Subcutaneous abdominal adipose tissue (tissue), 5 donors: ENCODE data around the gene RAPGEF2.
A peak's percentile ranks its signal among the peaks of the same experiment; 100 is the strongest.

Source experiments
- H3K27ac ChIP-seq: one replicate; pipeline ENCODE4 v1.7.0; 2013; ENCODE audit warnings: low read depth, mild to moderate bottlenecking, inconsistent platforms, low read length, moderate library complexity
- H3K27me3 ChIP-seq, 5 donors: one replicate each; pipeline ENCODE4 v1.7.0; 2013; ENCODE audit warnings: low read length in 5 of 5, inconsistent platforms in 1 of 5; ENCODE audit not compliant: control insufficient read depth in 5 of 5, insufficient read depth in 4 of 5
- H3K36me3 ChIP-seq, 5 donors: one replicate each; pipeline ENCODE4 v1.7.0; 2013; ENCODE audit warnings: low read length in 5 of 5; ENCODE audit not compliant: control insufficient read depth in 5 of 5, insufficient read depth in 5 of 5
- H3K4me1 ChIP-seq, 5 donors: one replicate each; pipeline ENCODE4 v1.7.0; 2013; ENCODE audit warnings: low read length in 5 of 5, mild to moderate bottlenecking in 3 of 5, moderate library complexity in 1 of 5; ENCODE audit not compliant: control insufficient read depth in 5 of 5, insufficient read depth in 5 of 5
- H3K4me3 ChIP-seq, 5 donors: one replicate each; pipeline ENCODE4 v1.7.0; 2013; ENCODE audit warnings: low read length in 5 of 5, low read depth in 1 of 5
- H3K9ac ChIP-seq, 5 donors: one replicate each; pipeline ENCODE4 v1.7.0; 2013; ENCODE audit warnings: low read length in 5 of 5, mild to moderate bottlenecking in 4 of 5, moderate library complexity in 3 of 5
- H3K9me3 ChIP-seq, 5 donors: one replicate each; pipeline ENCODE4 v1.7.0; 2013; ENCODE audit warnings: low read length in 5 of 5; ENCODE audit not compliant: control insufficient read depth in 5 of 5
- donor health status: healthy.
- donor health status: healthy.
- donor health status: healthy.
- donor health status: healthy.
- donor health status: healthy.

The RAPGEF2 gene

GRCh38 chr4:159287767-159288166, 184.9 kb downstream of the RAPGEF2 start:
- Histone ChIP-seq H3K4me3 (no peak overlapping the region), H3K9ac (no peak overlapping the region), H3K36me3 (peaks cover 0 to 2% (median 0%) of the 10 kb centered on the region in 5 donors), H3K27me3 (no peaks in the 10 kb centered on the region), H3K9me3 (no peaks in the 10 kb centered on the region), H3K27ac (no peak overlapping the region), H3K4me1 (peaks cover 0 to 13% (median 6%) of the 10 kb centered on the region in 5 donors)

- Histone ChIP-seq H3K9ac (no peak overlapping the region), H3K9me3 (no peaks in the 10 kb centered on the region), H3K27me3 (no peaks in the 10 kb centered on the region), H3K27ac (no peak overlapping the region), H3K36me3 (peaks cover 0 to 2% (median 0%) of the 10 kb centered on the region in 5 donors), H3K4me3 (no peak overlapping the region), H3K4me1 (peaks cover 0 to 11% (median 0%) of the 10 kb centered on the region in 5 donors)
Observed at GRCh38 chr4:159289682-159290081, 186.8 kb downstream of the RAPGEF2 start.

- Histone ChIP-seq H3K4me1 (peaks cover 0 to 15% (median 3%) of the 10 kb centered on the region in 5 donors), H3K9me3 (no peaks in the 10 kb centered on the region), H3K36me3 (peaks cover 0 to 2% (median 0%) of the 10 kb centered on the region in 5 donors), H3K27me3 (no peaks in the 10 kb centered on the region), H3K4me3 (no peak overlapping the region), H3K9ac (no peak overlapping the region), H3K27ac (no peak overlapping the region)
Observed at GRCh38 chr4:159290321-159291030, 187.6 kb downstream of the RAPGEF2 start.

- H3K9ac ChIP-seq = no peak overlapping the region
- H3K27ac ChIP-seq = no peak overlapping the region
- H3K9me3 ChIP-seq = no peaks in the 10 kb centered on the region
- H3K4me1 ChIP-seq = peaks cover 0 to 15% (median 3%) of the 10 kb centered on the region in 5 donors
- peaks cover 0 to under 1% (median 0%) of the 10 kb centered on the region in 5 donors for H3K36me3 ChIP-seq
- no peak overlapping the region for H3K4me3 ChIP-seq
- no peaks in the 10 kb centered on the region for H3K27me3 ChIP-seq
Observed at GRCh38 chr4:159291176-159291575, 188.3 kb downstream of the RAPGEF2 start.

DNA sequence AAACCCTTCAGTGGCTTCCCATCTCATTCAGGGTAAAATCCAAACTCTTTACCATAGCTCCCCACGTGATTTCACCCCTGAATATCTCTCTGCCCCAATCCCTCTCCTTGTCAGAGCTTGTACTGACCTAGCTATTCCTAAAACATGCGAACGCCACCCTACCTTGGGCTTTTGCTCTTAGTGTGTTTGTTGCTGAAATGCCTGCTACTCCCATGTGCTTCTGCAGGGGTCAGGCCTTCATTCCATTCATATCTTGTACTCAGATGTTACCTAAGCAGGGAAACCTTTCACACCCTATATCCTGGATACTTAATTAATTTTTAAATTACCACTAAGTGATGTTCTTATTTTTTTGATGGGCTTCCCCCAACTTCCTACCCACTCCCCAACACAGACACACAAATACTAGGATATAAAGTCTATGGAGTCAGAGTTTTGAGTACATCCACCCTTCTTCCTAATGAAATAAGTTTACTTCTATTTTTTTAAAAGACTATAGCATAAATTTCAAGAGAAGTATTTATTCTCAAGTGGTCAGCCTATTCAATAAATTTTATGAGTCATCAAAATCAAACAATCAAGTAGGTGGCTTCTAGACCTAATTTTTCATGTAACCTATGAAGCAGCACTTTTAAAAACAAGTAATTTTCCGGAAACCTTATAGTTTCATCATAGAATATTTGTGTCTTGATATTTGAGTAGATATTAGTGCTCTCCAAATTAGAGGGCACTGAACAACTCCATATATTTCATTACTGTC, 189.4 kb downstream of the RAPGEF2 start:
- H3K4me1 ChIP-seq = peaks cover 0 to 15% (median 3%) of the 10 kb centered on the region in 5 donors
- no peak overlapping the region for H3K4me3 ChIP-seq
- no peaks in the 10 kb centered on the region for H3K9me3 ChIP-seq
- no peak overlapping the region for H3K9ac ChIP-seq
- H3K36me3 ChIP-seq = no peaks in the 10 kb centered on the region
- H3K27me3 ChIP-seq = no peaks in the 10 kb centered on the region
- no peak overlapping the region for H3K27ac ChIP-seq

DNA sequence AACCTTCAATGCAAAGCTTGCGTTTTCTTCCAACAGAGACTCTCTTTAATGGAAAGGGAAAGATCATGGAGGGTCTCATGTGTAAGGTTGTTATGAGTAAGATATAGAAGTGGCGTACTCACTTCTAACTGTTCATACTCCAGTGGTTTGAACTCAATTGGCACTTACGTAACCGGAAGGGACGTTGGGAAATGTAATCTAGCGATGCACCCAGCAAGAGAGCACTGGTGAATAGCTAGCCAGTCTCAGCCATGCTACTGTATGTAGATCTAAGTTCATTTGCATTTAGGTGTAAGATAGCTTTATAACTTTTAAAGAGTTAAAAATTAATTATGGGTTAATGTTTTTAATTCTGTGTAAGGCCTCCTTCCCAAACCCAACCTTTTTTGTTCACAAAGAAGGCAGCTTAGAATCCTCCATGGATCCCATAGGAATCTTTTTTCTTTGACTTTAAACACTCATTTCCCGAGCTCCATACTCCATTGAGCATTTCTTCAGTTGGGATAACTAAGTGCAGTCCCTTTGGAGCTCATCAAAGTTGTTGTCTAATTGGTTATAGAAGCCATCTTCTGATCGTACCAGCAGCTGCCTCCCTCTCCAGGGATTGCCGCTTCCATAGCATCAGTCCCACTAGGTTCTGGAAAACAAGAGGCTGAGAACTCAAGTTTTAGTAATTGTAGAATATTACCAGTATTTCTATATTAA, 191.1 kb downstream of the RAPGEF2 start:
- Histone ChIP-seq H3K4me3 (no peak overlapping the region), H3K36me3 (no peaks in the 10 kb centered on the region), H3K27me3 (no peaks in the 10 kb centered on the region), H3K27ac (no peak overlapping the region), H3K9ac (no peak overlapping the region), H3K9me3 (no peaks in the 10 kb centered on the region), H3K4me1 (peaks cover 0 to 16% (median 7%) of the 10 kb centered on the region in 5 donors)

DNA sequence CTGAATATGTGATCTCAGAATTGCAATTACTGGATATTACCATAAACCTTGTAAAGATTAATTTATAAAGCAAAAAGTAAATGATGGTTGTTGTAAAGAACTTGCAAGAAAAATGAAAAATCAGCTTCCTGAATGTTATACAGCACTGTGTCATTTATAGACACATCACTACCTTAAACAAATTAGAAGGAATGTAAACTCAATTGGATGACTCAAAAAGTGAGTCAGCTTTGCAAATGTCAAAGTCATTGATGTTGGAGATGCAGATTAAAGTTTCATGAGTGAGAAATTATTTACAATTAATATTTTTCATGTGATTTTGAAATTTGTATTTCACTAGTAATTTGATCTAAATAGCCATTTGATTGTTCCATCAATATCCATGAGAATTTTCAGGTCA, 193.2 kb downstream of the RAPGEF2 start:
- Histone ChIP-seq H3K4me1 (peaks cover 0 to 10% (median 5%) of the 10 kb centered on the region in 5 donors), H3K27me3 (no peaks in the 10 kb centered on the region), H3K4me3 (no peak overlapping the region), H3K9ac (no peak overlapping the region), H3K27ac (no peak overlapping the region), H3K36me3 (no peaks in the 10 kb centered on the region), H3K9me3 (no peaks in the 10 kb centered on the region)

- Histone ChIP-seq H3K4me1 (peaks cover 0 to 10% (median 5%) of the 10 kb centered on the region in 5 donors), H3K4me3 (no peak overlapping the region), H3K27me3 (no peaks in the 10 kb centered on the region), H3K9ac (no peak overlapping the region), H3K9me3 (no peaks in the 10 kb centered on the region), H3K36me3 (no peaks in the 10 kb centered on the region), H3K27ac (no peak overlapping the region)
Observed at GRCh38 chr4:159297091-159297490, 194.2 kb downstream of the RAPGEF2 start.

DNA sequence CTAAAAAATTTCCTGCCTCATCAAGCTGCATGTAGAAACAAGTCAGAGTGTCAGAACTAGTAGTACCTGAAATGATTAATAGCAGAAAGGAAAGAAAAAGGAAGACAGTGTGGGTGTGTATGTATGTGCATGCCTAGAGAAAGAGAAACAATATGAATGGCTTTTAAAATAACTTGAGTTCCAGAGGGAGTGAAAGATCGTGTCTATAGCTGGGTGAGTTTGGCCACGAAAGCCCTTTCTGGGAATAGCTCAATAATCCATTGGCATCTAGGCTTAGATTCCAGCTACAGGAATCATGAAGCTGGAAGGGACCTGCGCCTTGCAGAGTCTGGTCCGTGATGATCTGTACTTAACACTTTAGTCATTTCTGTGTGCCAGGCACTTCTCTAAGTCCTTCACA, 195.6 kb downstream of the RAPGEF2 start:
- peaks cover 0 to 10% (median 5%) of the 10 kb centered on the region in 5 donors for H3K4me1 ChIP-seq
- H3K4me3 ChIP-seq = no peak overlapping the region
- H3K27ac ChIP-seq = peak overlapping the region; percentile 21
- no peak overlapping the region for H3K9ac ChIP-seq
- no peaks in the 10 kb centered on the region for H3K36me3 ChIP-seq
- no peaks in the 10 kb centered on the region for H3K9me3 ChIP-seq
- no peaks in the 10 kb centered on the region for H3K27me3 ChIP-seq

DNA sequence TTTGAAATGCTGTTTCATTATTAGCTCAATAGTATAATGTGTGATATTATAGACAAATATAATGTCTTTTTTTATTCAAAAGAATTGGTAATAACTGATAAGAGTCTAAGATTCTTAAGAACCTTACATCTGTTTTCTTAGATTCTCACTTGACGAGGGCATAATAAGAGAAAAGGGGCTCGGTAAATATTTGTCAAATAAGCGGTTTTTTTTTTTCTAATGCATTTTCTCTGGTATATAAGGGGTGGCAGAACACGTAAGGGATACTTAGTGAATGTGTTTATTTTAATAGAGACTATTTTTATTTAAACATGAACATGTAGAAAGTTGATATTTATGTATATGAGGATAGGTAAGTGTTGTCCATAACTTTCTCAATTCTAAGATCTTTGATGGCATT, 200.6 kb downstream of the RAPGEF2 start:
- Histone ChIP-seq H3K36me3 (peaks cover 0 to 7% (median 4%) of the 10 kb centered on the region in 5 donors), H3K4me3 (no peak overlapping the region), H3K9me3 (no peaks in the 10 kb centered on the region), H3K27ac (no peak overlapping the region), H3K9ac (no peak overlapping the region), H3K4me1 (peaks cover 0 to 6% (median 4%) of the 10 kb centered on the region in 5 donors), H3K27me3 (no peaks in the 10 kb centered on the region)
